H9 (cell line): ENCODE results near the gene PTTG1IP. TPM values are rescaled to one million over a fixed set of nuclear protein-coding genes. Genes with fewer than 3 reads are reported as not detected.

Experiments
- DNase-seq: peaks from one replicate; pipeline ENCODE4 v3.0.0-alpha.2; 2017
- H2AFZ ChIP-seq: one replicate; pipeline ENCODE4 v1.6.1; 2013; ENCODE audit warnings: mild to moderate bottlenecking, low read length, control low read depth, moderate library complexity
- H2AK5ac ChIP-seq: 2 replicates; pipeline ENCODE4 v1.6.1; 2013; ENCODE audit warnings: low read length, control low read depth, mixed read lengths; ENCODE audit not compliant: insufficient read length
- H2BK120ac ChIP-seq: one replicate; pipeline ENCODE4 v1.6.1; 2013; ENCODE audit warnings: low read depth, mild to moderate bottlenecking, low read length, control low read depth, inconsistent platforms; ENCODE audit not compliant: poor library complexity, severe bottlenecking
- H2BK12ac ChIP-seq: 2 replicates; pipeline ENCODE4 v1.6.1; 2013; ENCODE audit warnings: low read length, control low read depth, mixed read lengths, low read depth; ENCODE audit not compliant: insufficient read length
- H2BK15ac ChIP-seq: 2 replicates; pipeline ENCODE4 v1.6.1; 2013; ENCODE audit warnings: low read depth, low read length, control low read depth
- H2BK20ac ChIP-seq: one replicate; pipeline ENCODE4 v1.6.1; 2013; ENCODE audit warnings: low read depth, mild to moderate bottlenecking, low read length, control low read depth, inconsistent platforms; ENCODE audit not compliant: poor library complexity, severe bottlenecking
- H2BK5ac ChIP-seq: 2 replicates; pipeline ENCODE4 v1.6.1; 2013; ENCODE audit warnings: low read length, control low read depth, mixed read lengths; ENCODE audit not compliant: insufficient read length
- H3K14ac ChIP-seq: 2 replicates; pipeline ENCODE4 v1.6.1; 2013; ENCODE audit warnings: low read length, control low read depth; ENCODE audit not compliant: insufficient read depth
- H3K18ac ChIP-seq: 2 replicates; pipeline ENCODE4 v1.6.1; 2013; ENCODE audit warnings: low read depth, mild to moderate bottlenecking, mixed read lengths, low read length, control low read depth; ENCODE audit not compliant: insufficient read length
- H3K23ac ChIP-seq: 2 replicates; pipeline ENCODE4 v1.6.1; 2013; ENCODE audit warnings: low read length, control low read depth, mixed read lengths, low read depth; ENCODE audit not compliant: insufficient read length
- H3K23me2 ChIP-seq: 2 replicates; pipeline ENCODE4 v1.6.1; 2013; ENCODE audit warnings: low read depth, mild to moderate bottlenecking, mixed read lengths, low read length, control low read depth; ENCODE audit not compliant: insufficient read length, poor library complexity, severe bottlenecking
- H3K27ac ChIP-seq: 2 replicates; pipeline ENCODE4 v1.5.1; 2013; ENCODE audit warnings: low read length, control low read depth, mixed read lengths, low read depth; ENCODE audit not compliant: insufficient read length
- H3K27me3 ChIP-seq: 2 replicates; pipeline ENCODE4 v1.6.1; 2013; ENCODE audit warnings: low read length, control low read depth, inconsistent platforms; ENCODE audit not compliant: insufficient read depth
- H3K4ac ChIP-seq: 2 replicates; pipeline ENCODE4 v1.6.1; 2013; ENCODE audit warnings: low read depth, mild to moderate bottlenecking, control low read depth, inconsistent platforms, low read length, moderate library complexity
- H3K4me1 ChIP-seq: 2 replicates; pipeline ENCODE4 v1.6.1; 2013; ENCODE audit warnings: low read length, control low read depth, inconsistent platforms; ENCODE audit not compliant: insufficient read depth
- H3K4me2 ChIP-seq: 2 replicates; pipeline ENCODE4 v1.6.1; 2013; ENCODE audit warnings: low read length, control low read depth, mixed read lengths; ENCODE audit not compliant: insufficient read length, insufficient read depth
- H3K56ac ChIP-seq: 2 replicates; pipeline ENCODE4 v1.6.1; 2013; ENCODE audit warnings: low read depth, mild to moderate bottlenecking, mixed read lengths, low read length, control low read depth; ENCODE audit not compliant: insufficient read length
- H3K79me1 ChIP-seq: 2 replicates; pipeline ENCODE4 v1.6.1; 2013; ENCODE audit warnings: low read depth, mild to moderate bottlenecking, moderate library complexity, low read length, control low read depth, inconsistent platforms; ENCODE audit not compliant: insufficient read depth, poor library complexity, severe bottlenecking
- H3K79me2 ChIP-seq: 2 replicates; pipeline ENCODE4 v1.6.1; 2013; ENCODE audit warnings: low read length, control low read depth, inconsistent platforms; ENCODE audit not compliant: insufficient read depth
- H3K9ac ChIP-seq: 2 replicates; pipeline ENCODE4 v1.6.1; 2013; ENCODE audit warnings: low read length, control low read depth, mixed read lengths; ENCODE audit not compliant: insufficient read length; ENCODE audit errors: extremely low read depth
- H3K9me3 ChIP-seq: one replicate; pipeline ENCODE4 v1.6.1; 2013; ENCODE audit warnings: low read depth, low read length, inconsistent platforms; ENCODE audit not compliant: control insufficient read depth
- H3T11ph ChIP-seq: one replicate; pipeline ENCODE4 v1.6.1; 2013; ENCODE audit warnings: mild to moderate bottlenecking, low read length, control low read depth, inconsistent platforms
- H4K20me1 ChIP-seq: one replicate; pipeline ENCODE4 v1.6.1; 2013; ENCODE audit not compliant: control insufficient read depth, insufficient read length, insufficient read depth
- H4K5ac ChIP-seq: 2 replicates; pipeline ENCODE4 v1.6.1; 2013; ENCODE audit warnings: low read depth, mild to moderate bottlenecking, mixed read lengths, low read length, control low read depth; ENCODE audit not compliant: insufficient read length
- H4K8ac ChIP-seq: replicated peaks from 2 replicates; pipeline ENCODE4 v1.6.1; 2013; ENCODE audit warnings: low read length, control low read depth, mixed read lengths, low read depth; ENCODE audit not compliant: insufficient read length
- H4K91ac ChIP-seq: 2 replicates; pipeline ENCODE4 v1.6.1; 2013; ENCODE audit warnings: low read depth, mild to moderate bottlenecking, moderate library complexity, mixed read lengths, low read length, control low read depth; ENCODE audit not compliant: insufficient read length
- H3K27ac Mint-ChIP-seq, 3 experiments: 2 replicates in 2 of 3; 3 replicates in 1 of 3; pipeline ENCODE4 v1.8.0; 2020 to 2021; ENCODE audit warnings: mixed read lengths in 3 of 3, mild to moderate bottlenecking in 1 of 3, moderate library complexity in 1 of 3
- H3K27me3 Mint-ChIP-seq: 2 replicates; pipeline ENCODE4 v1.8.0; 2021; ENCODE audit warnings: low read depth, mild to moderate bottlenecking, moderate library complexity, mixed read lengths
- H3K36me3 Mint-ChIP-seq, 3 experiments: 2 replicates in 2 of 3; 3 replicates in 1 of 3; pipeline ENCODE4 v1.8.0; 2020 to 2021; ENCODE audit warnings: low read depth in 3 of 3, mixed read lengths in 3 of 3; ENCODE audit not compliant: insufficient read depth in 1 of 3
- H3K4me1 Mint-ChIP-seq, 2 experiments: 2 replicates each; pipeline ENCODE4 v1.8.0; 2020; ENCODE audit warnings: mixed read lengths in 2 of 2
- H3K4me3 Mint-ChIP-seq, 2 experiments: 2 replicates in 1 of 2; 3 replicates in 1 of 2; pipeline ENCODE4 v1.8.0; 2020 to 2021; ENCODE audit warnings: mild to moderate bottlenecking in 2 of 2, mixed read lengths in 2 of 2, moderate library complexity in 1 of 2
- H3K9me3 Mint-ChIP-seq, 2 experiments: 2 replicates in 1 of 2; 3 replicates in 1 of 2; pipeline ENCODE4 v1.8.0; 2020; ENCODE audit warnings: mild to moderate bottlenecking in 2 of 2, mixed read lengths in 2 of 2, moderate library complexity in 1 of 2
- CTCF ChIP-seq: fragments of 200-600 bp; sonication (generic); conservative IDR thresholded peaks from 3 replicates; pipeline ENCODE4 v1.8.0; 2021; ENCODE audit warnings: antibody characterized with exemption, mild to moderate bottlenecking
- WGBS: extraction: QIAGEN DNeasy Blood & Tissue Kit; methylation state at CpG from one replicate; pipeline ENCODE4 v1.1.7; 2013; ENCODE audit warnings: missing lambda C conversion rate, low lambda C conversion rate, mixed read lengths; ENCODE audit not compliant: insufficient read length; ENCODE audit errors: extremely low coverage; 5-methylcytosine and 5-hydroxymethylcytosine counted together
- total RNA-seq: library from RNA; stranded (reverse); gene quantifications from 2 replicates; pipeline ENCODE4 v1.2.1, GENCODE V29; 2021

Gene PTTG1IP
- total RNA-seq, 1 experiment from 2014 or later, result 107 TPM

GRCh38 chr21:44893948-44894656 lies 20.6 kb upstream of the PTTG1IP start:
- Histone ChIP-seq H2BK120ac (no peak overlapping the region), H3K79me1 (no peaks in the 10 kb centered on the region), H4K8ac (no peak overlapping the region), H3K18ac (no peak overlapping the region), H3K9me3 (no peaks in the 10 kb centered on the region), H2BK12ac (no peak overlapping the region), H3K23me2 (no peaks in the 10 kb centered on the region), H3K9ac (no peak overlapping the region), H3K23ac (no peak overlapping the region), H3T11ph (no peak overlapping the region), H2BK5ac (no peak overlapping the region), H3K4me1 (no peaks in the 10 kb centered on the region; the same call in 1 of the 2 replicates), H3K56ac (no peak overlapping the region), H3K27ac (no peak overlapping the region), H3K27me3 (no peaks in the 10 kb centered on the region), H2AFZ (no peak overlapping the region), H2AK5ac (no peak overlapping the region), H4K5ac (no peak overlapping the region), H4K20me1 (no peaks in the 10 kb centered on the region), H3K4me2 (no peak overlapping the region), H2BK20ac (no peak overlapping the region), H4K91ac (no peak overlapping the region), H3K14ac (no peak overlapping the region), H2BK15ac (no peak overlapping the region), H3K4ac (no peak overlapping the region), H3K79me2 (no peaks in the 10 kb centered on the region)
- TF ChIP-seq CTCF, result no peak
- H3K9me3 Mint-ChIP-seq, result no peaks in the 10 kb centered on the region; a peak in 1 of 5 replicates
- no CpG with 5 or more reads among the region's 15 CpGs for WGBS
- peaks cover 10% of the 10 kb centered on the region for H3K27me3 Mint-ChIP-seq
- no peak overlapping the region for H3K4me3 Mint-ChIP-seq
- no peak overlapping the region for H3K27ac Mint-ChIP-seq
- H3K36me3 Mint-ChIP-seq, result no peaks in the 10 kb centered on the region
- H3K4me1 Mint-ChIP-seq, result peaks cover 10 to 16% of the 10 kb centered on the region in 2 experiments
- DNase-seq, result no peak
